Stimulated activated CD8-positive, alpha-beta memory T cell treated with anti-CD3 and anti-CD28 coated beads, Interleukin-7, amount 100 ng/mL, for 1 hour (primary cell): ENCODE data around the gene RAB11A.
"Not testable (repeated sequence)": the region's sequence is repeated elsewhere in the genome, so short reads cannot be mapped to it uniquely, and the experiment has no call there.

Experiments
- DNase-seq, 2 donors: peaks; one replicate each; pipeline ENCODE4 v3.0.0-alpha.2; 2020; ENCODE audit warnings: low read depth in 2 of 2

The RAB11A gene

DNA sequence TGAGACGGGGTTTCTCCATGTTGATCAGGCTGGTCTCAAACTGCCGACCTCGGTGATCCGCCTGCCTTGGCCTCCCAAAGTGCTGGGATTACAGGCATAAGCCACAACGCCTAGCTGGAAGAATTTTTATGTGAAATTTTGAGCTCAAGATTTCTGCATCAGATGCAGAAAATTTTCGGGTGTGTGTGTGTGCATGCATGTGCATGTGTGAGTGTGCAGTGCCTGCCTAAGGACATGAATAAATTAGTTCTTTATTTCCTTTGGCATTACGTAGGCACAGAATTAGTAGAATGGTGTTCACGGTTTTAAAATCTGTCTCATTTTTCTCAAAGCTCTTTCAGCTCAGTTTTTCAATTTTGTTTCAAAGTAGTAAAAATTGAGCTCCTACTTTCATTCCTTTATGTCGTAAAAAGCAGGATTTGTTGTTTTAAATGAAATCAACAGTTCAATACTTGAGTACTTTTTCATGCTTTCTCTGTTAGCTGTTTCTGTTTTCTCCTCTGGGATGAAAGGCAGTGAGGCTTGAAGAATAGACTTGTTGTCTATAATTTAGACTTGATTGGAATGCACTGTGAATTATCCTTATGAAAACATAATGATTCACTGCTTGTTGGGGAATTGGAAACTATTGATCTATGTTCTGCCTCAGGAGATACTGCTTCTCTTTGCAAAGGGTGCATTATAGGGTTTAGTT lies 23.3 kb upstream of the RAB11A start:
- no peak for DNase-seq

DNA sequence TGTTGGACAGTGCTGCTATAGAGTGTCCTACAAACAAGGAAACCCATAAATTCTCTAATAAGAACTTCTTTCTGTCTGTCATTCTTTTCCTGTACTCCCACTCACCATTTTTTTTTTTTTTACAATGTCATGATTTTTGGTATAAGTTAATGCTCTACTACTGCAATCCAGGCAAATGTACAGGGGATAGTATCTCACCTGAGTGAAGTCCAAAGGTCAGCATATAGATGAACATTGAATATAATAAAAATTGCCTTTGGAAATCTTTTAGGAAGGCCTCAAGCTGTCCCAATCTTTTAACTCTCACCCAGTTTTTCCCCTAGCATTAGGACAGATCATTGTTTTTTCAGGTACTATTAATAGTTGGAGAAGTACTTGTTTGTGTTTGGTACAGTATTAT lies 21.3 kb upstream of the RAB11A start:
- no peak for DNase-seq

DNA sequence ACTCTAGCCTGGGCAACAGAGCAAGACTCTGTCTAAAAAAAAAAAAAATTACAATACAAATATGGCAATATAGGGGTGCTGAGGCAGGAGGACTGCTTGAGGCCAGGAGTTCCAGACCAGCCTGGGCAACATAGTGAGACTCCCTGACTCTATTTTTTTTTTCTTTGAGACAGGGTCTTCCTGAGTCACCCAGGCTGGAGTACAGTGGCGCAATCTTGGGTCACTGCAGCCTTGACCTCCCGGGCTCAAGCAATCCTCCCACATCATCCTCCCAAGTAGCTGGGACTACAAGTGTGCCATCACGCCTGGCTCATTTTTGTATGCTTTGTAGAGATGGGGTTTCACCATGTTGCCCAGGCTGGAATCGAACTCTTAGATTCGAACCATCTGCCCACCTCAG lies 17.3 kb upstream of the RAB11A start:
- DNase-seq, result no peak

DNA sequence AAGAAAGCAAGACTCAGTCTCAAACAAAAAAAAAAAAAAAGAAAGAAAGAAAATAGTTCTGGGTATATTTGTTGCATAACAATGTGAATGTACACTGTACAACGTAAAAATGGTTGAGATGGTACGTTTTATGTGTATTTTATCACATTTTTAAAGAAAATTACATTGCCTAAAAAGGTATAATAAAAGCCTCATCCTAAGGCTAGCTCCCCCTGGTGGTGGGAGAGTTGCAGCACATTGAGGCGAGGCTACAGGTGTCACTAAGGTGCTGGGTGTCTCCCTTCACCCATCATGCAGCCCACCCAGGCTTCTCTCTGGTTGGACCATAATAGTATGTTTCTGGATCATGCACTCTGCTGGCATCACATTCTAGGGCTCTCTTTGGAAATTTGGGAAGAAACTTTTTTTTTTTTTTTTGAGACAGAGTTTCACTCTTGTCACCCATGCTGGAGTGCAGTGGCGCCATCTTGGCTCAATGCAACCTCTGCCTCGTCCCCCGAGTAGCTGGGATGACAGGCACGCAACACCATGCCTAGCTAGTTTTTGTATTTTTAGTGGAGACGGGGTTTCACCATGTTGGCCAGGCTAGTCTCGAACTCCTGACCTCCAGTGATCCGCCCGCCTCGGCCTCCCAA lies 12.4 kb upstream of the RAB11A start:
- peak; percentile 63 to 72 for DNase-seq

DNA sequence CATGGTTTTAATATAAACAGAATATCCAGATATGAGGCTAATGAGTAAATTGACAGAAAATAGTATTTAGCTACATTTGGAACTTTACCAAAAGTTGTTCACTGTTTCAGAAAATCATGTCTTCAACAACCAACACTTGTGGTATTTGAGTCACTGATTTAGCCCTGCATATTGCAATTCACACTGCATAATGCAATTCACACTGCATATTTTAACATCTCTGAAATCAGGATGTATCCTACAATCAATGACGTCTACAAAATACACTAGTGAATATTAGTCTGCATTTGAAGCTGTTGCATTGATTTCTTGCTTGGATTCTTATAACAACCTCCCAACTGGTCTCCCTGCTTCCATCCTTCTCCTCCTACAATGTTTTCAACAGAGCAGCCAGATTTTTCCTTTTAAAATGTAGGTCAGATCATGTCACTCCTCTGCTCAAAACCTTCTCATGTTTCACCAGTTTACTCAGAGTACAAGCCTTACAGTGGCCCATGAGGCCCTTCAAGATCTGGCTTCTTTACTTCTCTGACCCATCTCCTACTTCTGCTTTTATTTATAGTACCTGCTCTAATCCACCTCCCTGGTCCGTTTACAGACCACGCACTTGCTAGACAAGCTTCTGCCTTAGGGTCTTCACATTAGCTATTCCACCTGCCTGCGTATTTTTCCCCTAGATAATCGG lies 11.4 kb upstream of the RAB11A start:
- DNase-seq, result no peak

DNA sequence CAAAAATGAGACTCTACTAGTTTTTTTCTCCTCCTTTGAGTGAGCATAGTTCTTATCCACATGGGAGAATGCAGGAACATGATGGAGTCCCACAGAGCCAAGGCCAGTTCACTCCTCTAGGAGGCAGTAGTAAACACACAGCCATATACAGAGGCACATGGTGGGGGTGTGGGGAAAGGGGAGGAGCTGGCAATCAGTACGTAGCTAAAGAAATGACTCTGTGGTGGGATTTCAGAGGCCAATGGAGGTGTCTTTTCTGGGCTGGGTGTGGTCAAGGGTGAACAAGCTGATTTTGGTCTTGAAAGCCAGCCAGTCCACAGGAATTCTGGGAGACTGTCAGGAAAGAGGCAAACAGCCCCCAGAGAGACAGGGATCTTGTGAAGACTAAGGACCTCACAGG lies 6.6 kb upstream of the RAB11A start:
- no peak for DNase-seq

DNA sequence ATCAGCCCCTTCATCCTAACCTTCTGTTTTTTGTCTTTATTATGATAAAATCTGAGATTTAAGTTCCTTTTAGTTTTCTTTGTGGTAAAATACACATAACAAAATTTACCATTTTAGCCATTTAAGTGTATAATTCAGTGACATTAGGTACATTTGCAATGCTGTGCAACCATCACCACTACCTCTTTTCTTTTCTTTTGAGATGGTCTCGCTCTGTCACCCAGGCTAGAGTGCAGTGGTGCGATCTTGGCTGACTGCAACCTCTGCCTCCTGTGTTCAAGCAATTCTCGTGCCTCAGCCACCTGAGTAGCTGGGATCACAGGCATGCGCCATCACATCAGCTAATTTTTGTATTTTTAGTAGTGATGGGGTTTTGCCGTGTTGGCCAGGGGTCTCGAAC lies 6.2 kb upstream of the RAB11A start:
- DNase-seq, result no peak

DNA sequence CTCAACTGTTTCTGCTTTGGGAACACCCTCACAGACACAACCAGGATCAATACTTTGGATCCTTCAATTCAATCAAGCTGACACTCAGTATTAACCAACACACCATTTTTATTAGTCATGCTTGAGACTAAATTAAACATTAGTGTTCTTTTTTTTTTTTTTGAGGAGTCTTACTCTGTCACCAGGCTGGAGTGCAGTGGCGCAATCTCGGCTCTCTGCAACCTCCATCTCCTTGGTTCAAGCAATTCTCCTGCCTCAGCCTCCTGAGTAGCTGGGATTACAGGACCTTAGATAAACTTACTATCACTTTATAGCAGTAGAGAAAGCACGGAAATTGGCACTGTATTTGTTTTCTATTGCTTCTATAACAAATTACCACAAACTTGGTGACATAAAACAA lies 2.0 kb upstream of the RAB11A start:
- no peak for DNase-seq

DNA sequence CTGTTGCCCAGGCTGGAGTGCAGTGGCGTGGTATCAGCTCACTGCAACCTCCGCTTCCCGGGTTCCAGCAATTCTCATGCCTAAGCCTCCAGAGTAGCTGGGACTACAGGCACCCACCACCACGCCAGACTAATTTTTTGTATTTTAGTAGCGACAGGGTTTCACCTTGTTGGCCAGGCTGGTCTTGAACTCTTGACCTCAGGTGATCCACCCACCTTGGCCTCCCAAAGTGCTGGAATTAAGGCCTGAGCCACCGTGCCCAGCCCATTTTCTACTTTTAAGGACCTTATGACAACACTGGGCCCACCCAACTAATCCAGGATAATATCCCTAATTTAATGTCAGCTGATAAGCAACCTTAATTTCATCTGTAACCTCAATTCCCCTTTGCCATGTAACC lies 1.4 kb upstream of the RAB11A start:
- not testable (repeated sequence) for DNase-seq

DNA sequence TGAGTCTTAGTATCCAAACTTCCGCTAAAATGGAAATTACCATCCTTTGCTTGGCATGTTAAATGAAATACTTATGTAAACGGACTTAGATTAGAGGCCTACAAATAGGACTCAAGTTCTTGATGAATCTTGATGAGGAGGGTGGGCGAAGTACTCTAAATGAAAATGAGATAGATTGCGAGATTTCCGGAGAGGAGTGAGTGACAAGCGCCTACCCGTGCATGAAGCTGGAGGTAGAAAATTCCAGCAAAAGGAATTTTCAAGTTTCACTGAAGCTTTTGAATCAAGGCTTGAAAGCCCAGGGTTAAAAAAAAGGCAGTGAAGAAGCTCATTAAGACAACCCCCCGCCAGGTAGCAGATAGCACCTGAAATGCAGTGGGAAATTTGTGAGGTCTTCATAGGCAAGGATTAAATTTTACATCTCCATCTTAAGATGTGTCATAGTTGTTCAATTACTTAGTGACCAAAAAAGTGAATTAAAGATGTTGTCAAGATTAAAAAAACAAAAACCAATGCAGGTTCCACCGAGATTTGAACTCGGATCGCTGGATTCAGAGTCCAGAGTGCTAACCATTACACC lies 655 bp upstream of the RAB11A start:
- DNase-seq, result no peak

DNA sequence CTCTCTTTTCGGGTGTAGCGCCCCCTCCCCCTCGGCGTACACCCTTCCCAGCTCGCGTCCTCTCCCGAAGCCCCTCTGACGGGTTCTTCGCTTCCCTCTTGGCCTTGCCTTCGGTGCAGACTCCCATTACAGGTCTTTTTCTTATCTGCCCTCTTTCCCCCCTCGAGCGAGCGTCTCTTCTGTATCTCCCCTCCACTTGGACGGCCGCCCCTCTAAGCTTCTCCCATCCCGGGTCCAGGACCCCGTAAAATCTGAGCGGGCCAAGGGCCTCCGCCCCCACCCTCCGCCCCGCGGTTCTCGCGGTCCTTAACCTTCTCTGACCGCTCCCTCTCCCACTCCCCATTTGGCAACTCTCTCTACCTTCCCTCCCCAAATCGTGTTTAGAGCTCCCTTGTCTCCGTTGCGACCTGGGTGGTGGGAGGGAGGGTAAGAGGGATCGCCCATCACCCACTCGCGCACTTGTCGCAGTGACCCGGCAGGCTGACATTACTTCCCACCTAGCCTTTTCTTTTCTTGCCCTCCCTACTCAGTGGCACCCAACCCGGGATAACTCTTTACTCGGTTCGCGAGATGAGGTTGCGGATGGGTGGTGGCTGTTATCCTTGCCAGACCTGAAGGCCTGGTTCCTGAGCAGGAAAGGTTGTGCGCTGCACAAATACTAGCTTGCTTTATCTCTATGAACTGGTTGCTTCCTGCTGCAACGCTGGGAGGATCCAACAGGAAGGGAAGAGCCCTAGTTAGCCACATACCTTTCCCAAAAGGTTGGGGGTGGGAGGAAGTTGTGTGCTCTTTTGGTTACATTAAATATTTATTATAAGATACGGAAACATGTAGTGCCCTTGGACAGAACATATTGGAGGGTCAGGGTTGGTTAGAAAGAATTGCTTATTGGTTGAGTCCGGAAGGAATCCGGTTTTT lies 922 bp downstream of the RAB11A start:
- no peak for DNase-seq

DNA sequence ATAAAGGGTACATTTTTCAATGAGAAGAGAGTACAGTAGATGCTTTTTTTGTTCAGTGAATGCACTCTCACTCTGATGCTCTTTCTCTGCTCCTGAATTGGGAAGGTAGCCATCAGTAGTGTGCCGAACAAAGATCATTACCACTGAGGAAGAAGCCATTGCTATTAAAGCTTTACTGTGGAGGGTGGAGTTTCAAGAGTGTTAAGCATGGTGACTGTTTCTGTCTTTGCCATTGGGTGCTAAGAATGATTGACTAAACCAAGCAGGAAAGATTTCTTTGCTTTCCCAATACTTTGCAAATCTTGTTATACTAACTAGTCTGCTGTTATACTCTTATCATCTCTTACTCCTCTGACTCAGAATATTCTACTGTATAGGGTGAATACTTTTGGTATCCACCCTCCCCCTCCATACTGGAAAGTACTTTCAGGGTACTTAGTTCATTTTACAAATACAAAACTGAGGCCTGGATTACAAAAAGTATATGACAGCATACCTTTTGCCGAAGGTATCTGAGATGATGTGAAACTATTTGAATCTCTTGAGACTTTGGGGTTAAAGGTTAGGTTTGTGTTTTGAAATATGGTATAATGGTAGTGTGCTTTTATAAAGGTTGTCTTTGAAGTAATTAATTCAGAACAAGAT lies 1.7 kb downstream of the RAB11A start:
- DNase-seq, result no peak

DNA sequence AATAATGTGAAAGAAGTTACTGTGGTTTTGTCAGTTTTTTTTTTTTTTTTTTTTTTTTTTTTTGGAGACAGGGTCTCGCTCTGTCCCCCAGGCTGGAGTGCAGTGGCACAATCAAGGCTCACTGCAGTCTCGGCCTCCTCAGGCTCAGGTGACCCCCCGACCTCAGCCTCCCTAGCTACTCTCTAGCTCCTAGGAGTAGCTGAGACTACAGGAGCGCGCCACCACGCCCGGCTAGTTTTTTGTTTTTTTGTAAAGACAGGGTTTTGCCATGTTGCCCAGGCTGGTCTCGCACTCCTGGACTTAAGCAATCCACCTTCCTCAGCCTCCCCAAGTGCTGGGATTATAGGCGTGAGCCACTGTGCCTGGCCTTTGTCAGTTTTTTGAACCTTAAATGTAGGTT lies 2.6 kb downstream of the RAB11A start:
- DNase-seq, result not testable (repeated sequence)

DNA sequence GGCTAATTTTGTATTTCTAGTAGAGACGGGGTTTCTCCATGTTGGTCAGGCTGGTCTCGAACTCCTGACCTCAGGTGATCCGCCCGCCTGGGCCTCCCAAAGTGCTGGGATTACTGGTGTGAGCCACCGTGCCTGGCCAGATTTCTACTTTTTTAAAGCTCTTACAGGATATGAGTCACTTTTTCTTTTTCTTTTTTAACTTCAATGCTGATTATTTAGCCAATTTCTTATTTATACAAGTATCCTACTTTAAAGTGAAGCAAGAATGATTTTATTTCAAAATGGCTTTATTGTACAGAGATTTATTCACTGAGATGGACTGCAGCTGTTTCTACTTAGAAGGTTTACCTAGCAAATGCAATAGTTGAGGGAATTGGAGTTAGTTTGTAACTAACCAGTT lies 3.3 kb downstream of the RAB11A start:
- not testable (repeated sequence) for DNase-seq

DNA sequence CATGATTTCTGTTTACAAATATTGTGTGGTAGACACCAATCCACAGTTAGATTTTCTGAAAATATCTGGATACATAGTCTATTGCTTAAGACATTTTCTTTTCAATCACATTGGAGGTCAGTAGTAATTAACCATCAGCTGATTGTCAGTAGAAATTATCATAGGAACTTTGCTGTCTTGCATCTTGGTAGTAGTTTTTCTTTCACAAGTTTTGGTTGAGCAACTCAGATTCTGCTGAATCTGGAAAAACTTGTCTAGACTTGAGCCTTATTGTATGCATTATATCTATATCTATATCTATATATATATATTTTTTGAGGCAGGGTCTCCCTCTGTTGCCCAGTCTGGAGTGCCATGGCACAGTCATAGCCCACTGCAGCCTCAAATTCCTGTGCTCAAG lies 4.0 kb downstream of the RAB11A start:
- no peak for DNase-seq

DNA sequence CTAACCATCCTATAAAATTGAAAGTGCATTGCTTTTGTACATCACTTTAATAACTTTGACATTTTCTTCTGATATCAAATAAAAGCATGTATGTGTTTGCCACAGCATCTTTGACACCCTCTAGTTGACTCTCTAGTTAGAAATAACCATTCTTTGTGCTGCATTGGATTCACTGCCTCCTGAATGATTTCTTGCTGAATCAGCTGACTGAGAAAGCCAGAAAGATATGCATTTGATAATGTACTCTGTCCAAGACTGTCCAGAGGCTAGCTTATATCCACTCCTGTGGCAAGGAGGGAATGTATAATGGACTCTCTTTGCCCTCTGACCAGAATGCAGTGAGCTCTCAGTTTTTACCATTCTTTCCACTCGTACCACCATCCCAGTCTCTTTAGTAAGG lies 6.2 kb downstream of the RAB11A start:
- DNase-seq, result no peak

DNA sequence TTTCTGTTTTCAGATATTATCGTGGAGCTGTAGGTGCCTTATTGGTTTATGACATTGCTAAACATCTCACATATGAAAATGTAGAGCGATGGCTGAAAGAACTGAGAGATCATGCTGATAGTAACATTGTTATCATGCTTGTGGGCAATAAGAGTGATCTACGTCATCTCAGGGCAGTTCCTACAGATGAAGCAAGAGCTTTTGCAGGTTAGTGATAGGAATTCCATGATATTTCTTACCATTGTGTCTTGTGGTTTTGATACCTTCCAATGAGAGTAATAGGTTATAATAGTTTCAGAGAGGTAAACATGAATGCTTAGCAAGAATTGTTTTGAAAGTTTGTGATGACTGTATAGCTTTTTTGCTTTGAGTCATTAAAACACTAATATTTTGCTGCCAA lies 8.5 kb downstream of the RAB11A start:
- no peak for DNase-seq

DNA sequence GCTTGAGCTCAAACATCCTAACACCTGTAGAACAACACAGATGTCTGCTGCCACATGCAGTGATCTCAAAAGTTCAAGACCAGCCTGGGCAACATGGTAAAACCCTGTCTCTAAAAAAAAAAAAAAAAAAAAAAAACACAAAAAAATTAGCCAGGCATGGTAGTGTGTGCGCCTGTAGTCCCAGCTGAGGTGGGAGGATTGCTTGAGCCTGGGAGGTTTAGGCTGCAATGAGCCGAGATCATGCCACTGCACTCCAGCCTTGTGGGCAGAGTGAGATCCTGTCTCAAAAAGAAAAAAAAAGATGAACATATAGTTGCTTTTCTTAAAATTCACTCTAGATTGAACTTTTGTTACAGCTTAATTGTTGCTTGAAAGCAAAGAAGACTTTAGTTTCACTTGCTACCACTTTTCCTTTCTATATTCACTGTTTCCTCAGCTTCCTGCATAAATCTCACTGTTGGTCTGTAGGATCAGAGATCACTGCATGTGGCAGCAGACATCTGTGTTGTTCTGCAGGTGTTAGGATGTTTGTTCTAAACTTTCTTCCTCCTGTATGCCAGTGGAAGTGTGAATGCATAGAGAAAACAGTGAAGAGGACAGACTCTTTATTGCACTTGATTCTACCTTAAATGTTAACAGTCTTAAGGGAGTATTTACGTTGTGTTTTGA lies 12.6 kb downstream of the RAB11A start:
- DNase-seq, result no peak

DNA sequence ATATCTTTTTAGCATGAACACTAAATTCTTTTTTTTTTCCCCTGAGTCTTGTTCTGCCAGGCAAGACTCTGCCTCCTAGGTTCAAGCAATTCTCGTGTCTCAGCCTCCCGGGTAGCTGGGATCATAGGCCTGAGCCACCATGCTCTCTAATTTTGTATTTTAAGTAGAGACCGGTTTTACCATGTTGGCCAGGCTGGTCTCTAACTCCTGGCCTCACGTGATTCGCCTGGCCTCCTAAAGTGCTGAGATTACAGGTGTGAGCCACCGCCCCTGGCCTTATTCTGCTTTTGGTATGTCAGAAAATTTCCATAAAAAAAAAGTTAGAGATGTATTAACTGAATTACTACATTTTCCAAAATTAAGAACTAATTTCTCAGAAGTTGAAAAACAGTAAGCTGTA lies 14.3 kb downstream of the RAB11A start:
- DNase-seq, result no peak

DNA sequence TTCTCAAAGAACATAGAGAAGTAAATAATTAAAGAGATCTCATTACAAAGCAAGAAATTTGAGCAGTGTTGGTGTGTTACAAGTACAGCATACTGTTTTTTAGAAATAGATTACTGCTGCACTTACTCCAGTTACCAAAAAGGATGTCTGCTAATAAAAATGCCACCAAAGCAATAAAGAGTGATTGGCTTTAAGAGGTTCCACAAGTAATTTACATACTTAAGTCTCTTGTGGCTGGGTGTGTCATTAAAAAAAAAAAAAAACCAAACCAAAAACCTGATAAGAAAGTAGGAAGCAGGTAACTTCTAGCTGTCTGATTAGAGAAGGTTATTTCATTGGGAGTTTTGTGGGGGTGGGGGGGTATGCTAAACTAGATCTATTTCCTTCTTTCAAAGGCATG lies 15.2 kb downstream of the RAB11A start:
- DNase-seq, result no peak
